ENCODE results near the gene CAPZB. TPM values are rescaled to one million over a fixed set of nuclear protein-coding genes. Genes with fewer than 3 reads are reported as not detected.

Gene CAPZB
- total RNA-seq, 6 experiments from 2014 or later = 565 to 646 (median 603) TPM

DNA sequence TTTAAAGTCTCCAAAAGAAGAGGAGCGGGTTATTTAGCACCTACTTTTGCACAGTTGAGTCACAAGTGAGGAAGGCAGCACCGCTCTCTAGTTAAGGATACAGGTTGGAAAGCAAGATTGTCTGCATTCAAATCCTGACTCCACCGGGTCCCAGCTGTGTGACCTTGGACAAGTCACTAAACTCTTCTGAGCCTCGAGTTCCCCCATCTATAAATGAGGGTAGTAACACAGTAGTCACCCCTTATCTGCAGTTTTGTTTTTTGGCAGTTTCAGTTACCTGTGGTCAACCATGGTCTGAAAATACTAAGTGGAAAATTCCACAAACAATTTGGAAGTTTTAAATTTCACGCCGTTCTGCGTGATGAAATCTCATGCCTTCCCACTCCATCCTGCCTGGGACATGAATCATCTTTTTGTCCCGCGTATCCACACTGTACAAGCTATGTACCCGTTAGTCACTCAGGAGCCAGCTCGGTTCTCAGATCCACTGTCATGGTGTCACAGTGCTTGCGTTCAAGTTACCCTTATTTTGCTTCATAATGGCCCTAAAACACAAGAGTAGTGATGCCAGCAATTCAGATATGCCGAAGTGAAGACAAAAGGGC lies 49.4 kb downstream of the CAPZB start:
- DNase-seq = peak; percentile 76
- TF ChIP-seq, protein P1, sequence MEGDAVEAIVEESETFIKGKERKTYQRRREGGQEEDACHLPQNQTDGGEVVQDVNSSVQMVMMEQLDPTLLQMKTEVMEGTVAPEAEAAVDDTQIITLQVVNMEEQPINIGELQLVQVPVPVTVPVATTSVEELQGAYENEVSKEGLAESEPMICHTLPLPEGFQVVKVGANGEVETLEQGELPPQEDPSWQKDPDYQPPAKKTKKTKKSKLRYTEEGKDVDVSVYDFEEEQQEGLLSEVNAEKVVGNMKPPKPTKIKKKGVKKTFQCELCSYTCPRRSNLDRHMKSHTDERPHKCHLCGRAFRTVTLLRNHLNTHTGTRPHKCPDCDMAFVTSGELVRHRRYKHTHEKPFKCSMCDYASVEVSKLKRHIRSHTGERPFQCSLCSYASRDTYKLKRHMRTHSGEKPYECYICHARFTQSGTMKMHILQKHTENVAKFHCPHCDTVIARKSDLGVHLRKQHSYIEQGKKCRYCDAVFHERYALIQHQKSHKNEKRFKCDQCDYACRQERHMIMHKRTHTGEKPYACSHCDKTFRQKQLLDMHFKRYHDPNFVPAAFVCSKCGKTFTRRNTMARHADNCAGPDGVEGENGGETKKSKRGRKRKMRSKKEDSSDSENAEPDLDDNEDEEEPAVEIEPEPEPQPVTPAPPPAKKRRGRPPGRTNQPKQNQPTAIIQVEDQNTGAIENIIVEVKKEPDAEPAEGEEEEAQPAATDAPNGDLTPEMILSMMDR (IDR thresholded peaks at IDR 0.05) = no peak
- no peaks in the 10 kb centered on the region for H3K9me3 Mint-ChIP-seq
- peaks cover 47% of the 10 kb centered on the region for H3K36me3 Mint-ChIP-seq (ENCODE audit: low read depth)
- peaks cover 87% of the 10 kb centered on the region for H3K4me1 Mint-ChIP-seq (ENCODE audit: low read depth)
- H3K27ac Mint-ChIP-seq = peak overlapping the region; percentile 84
- peaks cover 8% of the 10 kb centered on the region for H3K27me3 Mint-ChIP-seq (ENCODE audit: insufficient read depth)
- H3K4me3 Mint-ChIP-seq = peak overlapping the region; percentile 68

DNA sequence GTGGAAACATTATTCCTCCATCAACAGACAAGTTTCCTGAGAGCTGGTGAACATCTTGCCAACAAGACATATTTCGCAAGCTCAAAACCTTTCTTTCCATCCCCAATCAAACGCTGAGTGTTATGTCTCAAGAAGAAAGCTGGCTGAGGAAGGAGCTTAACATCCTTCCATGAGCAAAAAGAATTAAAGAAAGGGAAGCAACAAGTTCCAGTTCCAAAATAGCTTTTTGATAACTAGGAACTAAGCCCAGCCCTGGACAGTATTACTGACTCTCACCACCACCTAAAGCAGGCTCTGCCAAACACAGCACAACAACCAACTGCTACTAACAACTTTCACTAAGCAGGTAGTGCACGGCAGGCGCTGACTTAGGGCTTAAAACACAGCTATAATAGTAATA lies 50.2 kb downstream of the CAPZB start:
- peak; percentile 39 for DNase-seq
- Mint-ChIP-seq H3K36me3 (ENCODE audit: low read depth) (peaks cover 42% of the 10 kb centered on the region), H3K27ac (peak overlapping the region; percentile 84), H3K4me1 (ENCODE audit: low read depth) (peaks cover 87% of the 10 kb centered on the region), H3K9me3 (no peaks in the 10 kb centered on the region), H3K4me3 (peak overlapping the region; percentile 24; the same call in 1 of the 2 replicates), H3K27me3 (ENCODE audit: insufficient read depth) (peaks cover 8% of the 10 kb centered on the region; the same call in 1 of the 2 replicates)
- TF ChIP-seq, protein P1 (IDR thresholded peaks at IDR 0.05) = no peak

DNA sequence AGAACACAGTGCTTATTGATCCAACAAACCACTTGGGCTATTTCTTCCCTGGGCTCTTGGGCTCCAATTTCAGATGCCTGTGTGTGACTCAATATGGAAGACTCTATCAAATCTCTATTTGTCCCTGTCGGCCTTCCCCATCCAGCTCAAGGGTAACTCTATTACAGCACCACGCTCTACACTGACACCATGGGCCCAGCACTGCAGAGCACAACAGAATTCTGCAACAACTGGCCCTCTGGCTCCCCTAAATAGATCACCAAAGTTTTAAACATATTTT lies 51.7 kb downstream of the CAPZB start:
- Mint-ChIP-seq H3K4me1 (ENCODE audit: low read depth) (peaks cover 87% of the 10 kb centered on the region), H3K9me3 (no peaks in the 10 kb centered on the region), H3K27ac (peak overlapping the region; percentile 81), H3K4me3 (peak overlapping the region; percentile 52), H3K36me3 (ENCODE audit: low read depth) (peaks cover 41% of the 10 kb centered on the region), H3K27me3 (ENCODE audit: insufficient read depth) (peaks cover 8% of the 10 kb centered on the region; the same call in 1 of the 2 replicates)
- TF ChIP-seq, protein P1 (IDR thresholded peaks at IDR 0.05) = no peak
- DNase-seq = no peak

DNA sequence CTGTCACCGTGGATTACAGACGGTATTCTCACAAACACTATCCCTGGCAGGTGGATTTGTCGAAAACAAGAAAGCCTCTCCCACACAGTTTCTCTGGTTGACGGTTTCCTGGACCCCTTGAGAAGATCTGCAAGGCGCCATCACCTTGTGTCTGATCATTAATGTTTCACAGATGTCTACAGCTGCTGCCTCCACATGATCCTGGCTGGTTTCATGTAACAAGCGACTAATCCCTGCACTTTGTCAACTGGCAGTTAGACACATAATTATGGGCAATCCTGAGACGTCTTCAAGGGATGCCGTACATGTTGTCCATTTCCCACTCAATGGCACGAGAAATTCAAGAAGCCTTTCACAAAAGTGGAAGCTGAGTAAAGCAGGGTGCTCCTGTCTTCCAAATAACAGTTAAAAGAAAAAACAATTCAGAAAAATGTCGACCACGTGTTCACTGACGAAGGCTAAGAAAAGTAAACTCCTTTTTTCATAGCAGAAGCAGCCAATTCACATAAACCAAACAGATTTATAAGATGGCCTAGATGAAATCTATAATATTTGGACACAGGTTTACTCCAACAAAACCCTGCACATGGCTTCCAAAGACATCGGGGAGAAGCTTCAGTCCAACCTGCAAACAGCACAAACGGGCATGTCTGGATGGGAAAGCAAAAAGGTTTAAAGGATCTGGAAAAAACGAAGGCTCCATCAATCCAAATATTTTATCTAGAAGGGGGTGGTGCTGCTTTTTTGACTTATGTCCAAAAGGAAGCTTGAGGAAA lies 52.2 kb downstream of the CAPZB start:
- DNase-seq = no peak
- Mint-ChIP-seq H3K9me3 (no peaks in the 10 kb centered on the region), H3K4me3 (peak overlapping the region; percentile 33; the same call in 1 of the 2 replicates), H3K27me3 (ENCODE audit: insufficient read depth) (peaks cover 8% of the 10 kb centered on the region; the same call in 1 of the 2 replicates), H3K36me3 (ENCODE audit: low read depth) (peaks cover 36% of the 10 kb centered on the region), H3K27ac (peak overlapping the region; percentile 81), H3K4me1 (ENCODE audit: low read depth) (peaks cover 87% of the 10 kb centered on the region)
- TF ChIP-seq, protein P1 (IDR thresholded peaks at IDR 0.05) = no peak

DNA sequence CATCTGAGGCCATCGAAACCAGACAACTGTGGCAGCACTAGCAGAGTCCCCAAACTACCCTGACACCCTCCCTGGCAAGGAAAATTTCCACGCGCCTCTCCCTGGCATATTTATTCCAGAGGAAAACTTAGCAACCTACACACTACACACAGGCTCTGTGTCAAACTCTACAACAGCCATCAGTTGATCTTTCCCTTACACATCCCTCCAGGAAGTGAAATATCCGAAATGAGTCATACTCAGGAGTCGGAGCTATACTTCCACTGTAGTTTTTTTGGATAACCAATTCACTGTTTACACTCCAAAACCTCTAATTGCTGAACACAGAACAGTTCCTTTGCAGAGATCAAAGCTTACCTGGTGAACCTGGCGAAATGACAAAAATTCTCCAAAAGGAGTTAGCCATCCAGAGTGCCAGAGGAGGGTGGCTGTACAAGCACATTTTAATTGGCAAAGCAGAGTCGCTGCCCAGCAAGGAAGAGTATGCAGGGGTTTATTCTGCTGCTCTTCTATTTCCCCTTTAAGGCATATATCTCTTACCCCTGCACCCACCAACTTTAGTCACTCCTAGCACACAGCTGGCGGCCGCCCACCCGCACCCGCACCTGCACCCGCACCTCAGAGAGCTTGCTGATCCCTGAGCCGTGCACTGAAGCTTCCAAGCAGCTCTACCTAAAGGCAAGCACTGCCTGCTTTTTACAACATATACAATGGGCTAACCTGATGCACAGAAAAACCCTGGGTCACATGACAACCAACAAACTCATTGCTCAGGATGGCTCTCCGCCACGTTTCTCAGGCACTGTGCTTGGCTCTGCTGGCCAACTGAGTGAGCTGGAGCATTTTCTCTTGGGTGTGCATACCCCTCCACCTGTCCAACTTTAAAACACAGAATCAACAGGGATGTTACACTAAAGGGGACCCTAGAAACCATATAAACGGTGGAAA lies 54.9 kb downstream of the CAPZB start:
- peaks cover 12% of the 10 kb centered on the region for H3K36me3 Mint-ChIP-seq (ENCODE audit: low read depth)
- H3K27me3 Mint-ChIP-seq (ENCODE audit: insufficient read depth) = peaks cover 4% of the 10 kb centered on the region; the same call in 1 of the 2 replicates
- TF ChIP-seq, protein P1 (IDR thresholded peaks at IDR 0.05) = no peak
- DNase-seq = peak; percentile 76
- H3K27ac Mint-ChIP-seq = peak overlapping the region; percentile 93
- H3K9me3 Mint-ChIP-seq = no peaks in the 10 kb centered on the region
- peak overlapping the region; percentile 78 for H3K4me3 Mint-ChIP-seq
- peaks cover 87% of the 10 kb centered on the region for H3K4me1 Mint-ChIP-seq (ENCODE audit: low read depth)

Data from HFFc6 (cell line).